Measurements from ENCODE around the gene C3orf18. TPM values are rescaled to one million over a fixed set of nuclear protein-coding genes. Genes with fewer than 3 reads are reported as not detected.

Gene C3orf18
- total RNA-seq, 1 donor from 2014 or later = 8.5 TPM

DNA sequence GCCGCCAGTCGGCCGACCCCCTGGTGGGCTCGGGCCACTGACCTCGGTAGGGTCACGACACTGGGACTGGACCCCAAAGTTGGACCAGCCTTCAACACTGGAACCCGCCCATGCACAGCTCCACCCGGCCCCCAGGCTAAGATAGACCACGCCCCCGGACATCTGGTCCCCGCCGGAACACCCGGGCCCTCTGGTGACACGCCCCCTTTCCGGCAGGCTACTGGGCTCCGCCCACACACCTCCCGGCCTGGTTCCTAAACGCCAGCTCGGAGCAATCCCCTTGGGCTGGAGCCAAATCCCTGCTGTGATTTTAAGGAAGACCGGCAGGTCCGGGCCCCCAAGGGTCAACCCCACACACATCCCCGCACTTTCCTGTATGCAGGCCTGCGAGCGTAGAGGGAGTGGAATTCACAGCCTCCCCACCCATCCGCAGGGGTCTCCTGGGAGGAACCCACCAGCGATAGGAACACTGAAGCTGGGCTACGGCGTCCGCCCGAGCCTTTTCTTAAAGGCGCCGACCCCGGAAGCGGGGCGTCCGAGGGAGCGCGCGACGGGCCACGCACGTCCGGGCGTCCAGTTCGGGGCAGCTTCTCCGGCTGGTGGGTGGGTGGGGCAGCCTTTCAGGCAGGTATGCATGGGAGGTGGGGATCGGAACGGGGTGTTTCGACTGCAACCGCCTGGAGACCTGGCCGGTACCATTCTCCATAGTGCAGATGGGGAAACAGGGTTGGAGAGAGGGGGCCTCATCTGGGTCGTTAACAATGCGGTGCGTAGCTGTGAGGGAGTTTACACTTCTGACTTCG lies 1.6 kb upstream of the C3orf18 start, which contains the start of gene HEMK1:
Gene HEMK1 (plus strand): TSS at position 576 of the 803 bp plus-strand sequence. CDS start 1,583 bp downstream, outside the sequence.
- peak within 1 kb of the TSS; percentile 86 for H3K27ac ChIP-seq
- H3K36me3 ChIP-seq = no peaks in the 10 kb centered on the region
- peak; percentile 98 for DNase-seq (ENCODE audit: low spot score)
- no peaks in the 10 kb centered on the region for H3K9me3 ChIP-seq (ENCODE audit: low read depth)
- H2AFZ ChIP-seq (replicated peaks) = peak within 1 kb of the TSS; percentile 99
- H3K9ac ChIP-seq = peak within 1 kb of the TSS; percentile 89
- peaks cover 10% of the 10 kb centered on the region for H3K79me2 ChIP-seq (ENCODE audit: low read depth)
- peaks cover 13% of the 10 kb centered on the region for H3K4me1 ChIP-seq
- Mint-ChIP-seq H3K9me3 (no peaks in the 10 kb centered on the region), H3K27me3 (ENCODE audit: insufficient read depth, low read depth) (peaks cover 12% of the 10 kb centered on the region), H3K4me3 (peak within 1 kb of the TSS; percentile 98), H3K27ac (peak within 1 kb of the TSS; percentile 81), H3K4me1 (peaks cover 25% of the 10 kb centered on the region), H3K36me3 (no peaks in the 10 kb centered on the region)
- peak within 1 kb of the TSS; percentile 83 for H3K4me2 ChIP-seq
- TF ChIP-seq, protein P1, sequence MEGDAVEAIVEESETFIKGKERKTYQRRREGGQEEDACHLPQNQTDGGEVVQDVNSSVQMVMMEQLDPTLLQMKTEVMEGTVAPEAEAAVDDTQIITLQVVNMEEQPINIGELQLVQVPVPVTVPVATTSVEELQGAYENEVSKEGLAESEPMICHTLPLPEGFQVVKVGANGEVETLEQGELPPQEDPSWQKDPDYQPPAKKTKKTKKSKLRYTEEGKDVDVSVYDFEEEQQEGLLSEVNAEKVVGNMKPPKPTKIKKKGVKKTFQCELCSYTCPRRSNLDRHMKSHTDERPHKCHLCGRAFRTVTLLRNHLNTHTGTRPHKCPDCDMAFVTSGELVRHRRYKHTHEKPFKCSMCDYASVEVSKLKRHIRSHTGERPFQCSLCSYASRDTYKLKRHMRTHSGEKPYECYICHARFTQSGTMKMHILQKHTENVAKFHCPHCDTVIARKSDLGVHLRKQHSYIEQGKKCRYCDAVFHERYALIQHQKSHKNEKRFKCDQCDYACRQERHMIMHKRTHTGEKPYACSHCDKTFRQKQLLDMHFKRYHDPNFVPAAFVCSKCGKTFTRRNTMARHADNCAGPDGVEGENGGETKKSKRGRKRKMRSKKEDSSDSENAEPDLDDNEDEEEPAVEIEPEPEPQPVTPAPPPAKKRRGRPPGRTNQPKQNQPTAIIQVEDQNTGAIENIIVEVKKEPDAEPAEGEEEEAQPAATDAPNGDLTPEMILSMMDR (IDR thresholded peaks at IDR 0.05) = no peak
- TF ChIP-seq EZH2phosphoT487 (IDR thresholded peaks at IDR 0.05) (no peak), EZH2 (IDR thresholded peaks at IDR 0.05) (no peak)
- peaks cover 14% of the 10 kb centered on the region for H3K27me3 ChIP-seq
- H4K20me1 ChIP-seq (ENCODE audit: low read depth) = no peaks in the 10 kb centered on the region
- H3F3A ChIP-seq (ENCODE audit: low read depth) = peaks cover 32% of the 10 kb centered on the region
- H3K4me3 ChIP-seq = peak within 1 kb of the TSS; percentile 95

DNA sequence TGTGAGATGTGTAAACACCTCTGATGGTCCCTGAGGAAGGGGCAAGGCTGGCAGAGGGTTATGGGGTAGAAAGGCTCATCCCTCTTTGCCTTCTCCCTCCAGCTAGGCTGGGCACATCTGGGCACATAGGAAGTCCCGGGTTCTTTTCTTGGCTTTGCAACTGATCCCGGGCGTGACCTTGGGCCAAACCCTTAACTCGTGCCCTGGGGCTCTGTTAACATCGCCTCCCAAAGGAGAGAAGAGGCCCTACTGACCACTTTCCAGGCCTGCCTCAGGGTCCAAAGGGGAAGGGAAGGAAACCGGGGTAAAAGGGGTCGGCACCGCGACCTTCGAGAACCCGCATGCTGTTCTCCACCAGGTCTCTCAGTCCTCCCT lies 549 bp downstream of the C3orf18 start:
- no peaks in the 10 kb centered on the region for H3K36me3 ChIP-seq
- Mint-ChIP-seq H3K36me3 (no peaks in the 10 kb centered on the region), H3K9me3 (no peaks in the 10 kb centered on the region), H3K4me1 (peaks cover 25% of the 10 kb centered on the region), H3K4me3 (peak overlapping the region; percentile 81), H3K27ac (no peak overlapping the region), H3K27me3 (ENCODE audit: insufficient read depth, low read depth) (peaks cover 12% of the 10 kb centered on the region)
- no peak for DNase-seq (ENCODE audit: low spot score)
- peaks cover 14% of the 10 kb centered on the region for H3K27me3 ChIP-seq
- no peaks in the 10 kb centered on the region for H3K9me3 ChIP-seq (ENCODE audit: low read depth)
- H3K4me1 ChIP-seq = peaks cover 13% of the 10 kb centered on the region
- H3K4me3 ChIP-seq = peak overlapping the region; percentile 71
- peak overlapping the region; percentile 65 for H2AFZ ChIP-seq (replicated peaks)
- no peaks in the 10 kb centered on the region for H4K20me1 ChIP-seq (ENCODE audit: low read depth)
- H3K4me2 ChIP-seq = peak overlapping the region; percentile 89
- peaks cover 10% of the 10 kb centered on the region for H3K79me2 ChIP-seq (ENCODE audit: low read depth)
- no peak overlapping the region for H3K27ac ChIP-seq
- H3K9ac ChIP-seq = no peak overlapping the region
- peaks cover 32% of the 10 kb centered on the region for H3F3A ChIP-seq (ENCODE audit: low read depth)
- TF ChIP-seq EZH2 (IDR thresholded peaks at IDR 0.05) (no peak), EZH2phosphoT487 (IDR thresholded peaks at IDR 0.05) (no peak)
- TF ChIP-seq, protein P1 (IDR thresholded peaks at IDR 0.05) = no peak

DNA sequence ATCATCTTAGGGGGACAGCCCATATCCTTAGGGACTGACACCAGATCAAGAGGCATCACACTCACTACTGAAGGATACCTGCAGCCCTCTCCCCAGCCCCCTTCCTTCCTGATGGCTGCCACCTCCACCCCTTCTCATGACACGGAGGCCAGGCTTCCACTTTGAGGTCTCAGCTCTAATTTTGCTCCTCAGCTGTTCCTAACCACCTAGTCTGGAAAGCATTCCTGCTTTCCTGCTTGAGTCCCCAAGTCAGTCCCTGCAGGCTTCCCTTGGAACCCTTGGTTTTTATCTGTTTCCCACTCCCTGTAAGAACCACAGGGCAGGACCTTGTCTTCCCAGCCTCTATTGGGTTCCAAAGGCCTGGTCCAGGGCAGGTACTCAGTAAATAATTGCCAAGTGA lies 3.2 kb downstream of the C3orf18 start:
- H3K9ac ChIP-seq = no peak overlapping the region
- no peaks in the 10 kb centered on the region for H3K36me3 ChIP-seq
- no peaks in the 10 kb centered on the region for H4K20me1 ChIP-seq (ENCODE audit: low read depth)
- DNase-seq (ENCODE audit: low spot score) = no peak
- no peaks in the 10 kb centered on the region for H3K9me3 ChIP-seq (ENCODE audit: low read depth)
- H3K79me2 ChIP-seq (ENCODE audit: low read depth) = no peaks in the 10 kb centered on the region
- no peak for TF ChIP-seq EZH2 (IDR thresholded peaks at IDR 0.05)
- TF ChIP-seq EZH2phosphoT487 (IDR thresholded peaks at IDR 0.05) = no peak
- TF ChIP-seq, protein P1 (IDR thresholded peaks at IDR 0.05) = no peak
- H3K4me2 ChIP-seq = no peak overlapping the region
- H3K4me3 ChIP-seq = no peak overlapping the region
- no peak overlapping the region for H3K27ac ChIP-seq
- H3F3A ChIP-seq (ENCODE audit: low read depth) = peaks cover 21% of the 10 kb centered on the region
- H3K27me3 ChIP-seq = peaks cover 14% of the 10 kb centered on the region
- Mint-ChIP-seq H3K27me3 (ENCODE audit: insufficient read depth, low read depth) (peaks cover 12% of the 10 kb centered on the region), H3K9me3 (no peaks in the 10 kb centered on the region), H3K4me1 (peaks cover 18% of the 10 kb centered on the region), H3K27ac (no peak overlapping the region), H3K4me3 (no peak overlapping the region), H3K36me3 (no peaks in the 10 kb centered on the region)
- peaks cover 7% of the 10 kb centered on the region for H3K4me1 ChIP-seq
- H2AFZ ChIP-seq (replicated peaks) = no peak overlapping the region

All from neural progenitor cell (in vitro differentiated cells).